HL-60 (cell line): ENCODE data around the gene ZFP3.

Experiments used
- CTCF ChIP-seq: IDR thresholded peaks from one replicate; pipeline ENCODE4 v1.5.1; 2011; ENCODE audit warnings: low read length, control low read depth, inconsistent platforms; ENCODE audit not compliant: insufficient read depth
- REST ChIP-seq: IDR thresholded peaks from 2 replicates; pipeline ENCODE4 v1.6.1; 2012; ENCODE audit warnings: low read depth; ENCODE audit not compliant: insufficient replicate concordance

GRCh38 chr17:5127910-5128309 is 49.6 kb downstream of the ZFP3 start:
- TF ChIP-seq CTCF: no peak
- TF ChIP-seq REST: no peak
